HG02870 (cell line): ENCODE results near the gene THAP7.

Experiments
- ATAC-seq: cut with Tn5 transposase; IDR thresholded peaks from one replicate; pipeline ENCODE4 v1.9.1; 2021; ENCODE audit warnings: mild to moderate bottlenecking, moderate library complexity; ENCODE audit not compliant: unreplicated experiment

Gene THAP7

GRCh38 chr22:20994128-20994901 is 7.6 kb downstream of the THAP7 start:
- no peak for ATAC-seq

GRCh38 chr22:20993304-20994127 is 8.4 kb downstream of the THAP7 start:
- ATAC-seq, result no peak

DNA sequence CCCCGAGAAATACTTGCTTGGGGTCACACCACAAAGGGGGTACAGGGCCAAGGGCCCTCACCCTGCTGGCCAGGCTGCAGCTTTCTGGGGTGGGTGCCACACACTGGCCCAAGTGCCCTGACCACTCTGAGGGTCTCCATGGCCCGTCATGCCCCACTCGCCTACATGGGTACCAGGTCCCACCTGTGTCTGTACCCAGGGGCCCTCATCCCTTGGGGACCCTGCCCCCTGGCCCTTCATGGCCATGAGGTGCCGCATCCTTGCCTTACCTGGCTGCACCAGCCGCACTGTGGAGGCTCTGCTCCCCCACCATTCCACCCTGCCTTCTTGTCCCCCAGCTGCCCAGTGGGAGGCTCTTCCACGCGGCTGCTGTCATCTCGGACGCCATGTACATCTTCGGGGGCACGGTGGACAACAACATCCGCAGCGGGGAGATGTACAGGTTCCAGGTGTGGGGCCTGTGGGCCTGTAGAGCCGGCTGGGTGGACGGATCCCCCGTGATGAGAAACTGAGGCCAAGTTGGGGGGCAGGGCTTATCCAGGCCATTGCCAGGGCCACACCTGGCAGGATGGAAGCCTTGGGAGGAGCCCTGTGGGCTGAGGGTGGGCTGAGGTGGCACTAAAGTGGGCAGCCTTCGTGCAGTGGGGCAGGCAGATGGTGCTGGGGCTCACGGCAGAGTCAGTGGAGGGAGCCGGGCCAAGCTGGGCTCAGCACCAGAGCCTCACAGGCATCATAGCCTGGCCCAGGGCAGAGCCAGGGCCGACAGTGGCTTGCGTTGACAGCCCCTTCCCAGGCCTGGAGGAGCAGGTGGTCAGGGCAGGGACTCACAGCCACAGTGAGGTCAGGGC is 9.2 kb downstream of the THAP7 start:
- ATAC-seq, result no peak

DNA sequence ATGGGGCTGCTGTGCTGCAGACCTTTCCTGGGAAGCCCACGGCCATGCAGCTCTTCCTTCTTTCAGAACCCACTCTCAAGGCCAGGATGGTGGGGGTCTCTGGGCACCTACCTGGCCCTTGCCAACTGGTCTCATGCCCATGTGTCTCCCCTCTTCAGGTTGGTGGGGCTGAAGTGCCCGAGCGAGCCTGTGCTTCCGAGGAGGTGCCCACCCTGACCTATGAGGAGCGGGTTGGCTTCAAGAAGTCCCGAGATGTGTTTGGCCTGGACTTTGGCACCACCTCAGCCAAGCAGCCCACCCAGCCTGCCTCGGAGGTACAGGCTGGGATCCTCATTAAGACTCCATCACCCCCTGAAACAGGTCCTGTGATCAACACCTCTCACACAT is 9.9 kb downstream of the THAP7 start:
- ATAC-seq, result no peak

DNA sequence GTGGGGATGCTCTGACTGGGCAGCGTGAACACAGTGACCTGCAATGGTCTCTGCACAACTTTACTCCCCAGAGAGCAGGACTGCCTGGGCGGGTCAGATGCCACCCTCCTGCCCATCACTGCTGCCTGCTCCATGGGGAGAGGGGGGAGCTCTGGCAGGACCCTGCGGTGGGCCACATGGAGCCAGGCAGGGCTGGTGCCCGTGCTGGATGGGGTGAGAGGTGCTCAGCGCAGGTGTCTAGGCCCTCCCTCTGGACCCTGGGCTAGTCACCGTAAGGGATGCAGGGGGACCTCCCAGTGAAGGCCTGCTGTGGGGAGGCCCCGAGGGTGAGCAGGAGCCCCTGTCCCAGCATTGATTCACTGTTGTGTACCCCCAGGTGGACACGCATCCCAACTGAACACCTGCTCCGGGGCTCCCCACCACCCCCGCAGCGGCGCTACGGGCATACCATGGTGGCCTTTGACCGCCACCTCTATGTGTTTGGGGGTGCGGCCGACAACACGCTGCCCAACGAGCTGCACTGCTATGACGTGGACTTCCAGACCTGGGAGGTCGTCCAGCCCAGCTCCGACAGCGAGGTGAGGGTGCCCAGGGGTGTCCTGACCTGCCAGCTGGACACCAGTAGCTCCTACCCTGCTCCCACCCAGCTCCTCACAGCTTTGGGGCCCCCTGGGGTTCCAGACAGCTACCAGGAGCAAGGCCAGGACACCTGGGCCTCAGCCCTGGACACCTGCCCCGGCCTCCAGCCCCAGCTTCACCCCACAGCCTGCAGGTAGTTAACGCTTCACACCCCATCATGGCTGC is 10.5 kb downstream of the THAP7 start:
- ATAC-seq, result no peak

GRCh38 chr22:20990184-20991180 is 11.4 kb downstream of the THAP7 start:
- ATAC-seq, result no peak

DNA sequence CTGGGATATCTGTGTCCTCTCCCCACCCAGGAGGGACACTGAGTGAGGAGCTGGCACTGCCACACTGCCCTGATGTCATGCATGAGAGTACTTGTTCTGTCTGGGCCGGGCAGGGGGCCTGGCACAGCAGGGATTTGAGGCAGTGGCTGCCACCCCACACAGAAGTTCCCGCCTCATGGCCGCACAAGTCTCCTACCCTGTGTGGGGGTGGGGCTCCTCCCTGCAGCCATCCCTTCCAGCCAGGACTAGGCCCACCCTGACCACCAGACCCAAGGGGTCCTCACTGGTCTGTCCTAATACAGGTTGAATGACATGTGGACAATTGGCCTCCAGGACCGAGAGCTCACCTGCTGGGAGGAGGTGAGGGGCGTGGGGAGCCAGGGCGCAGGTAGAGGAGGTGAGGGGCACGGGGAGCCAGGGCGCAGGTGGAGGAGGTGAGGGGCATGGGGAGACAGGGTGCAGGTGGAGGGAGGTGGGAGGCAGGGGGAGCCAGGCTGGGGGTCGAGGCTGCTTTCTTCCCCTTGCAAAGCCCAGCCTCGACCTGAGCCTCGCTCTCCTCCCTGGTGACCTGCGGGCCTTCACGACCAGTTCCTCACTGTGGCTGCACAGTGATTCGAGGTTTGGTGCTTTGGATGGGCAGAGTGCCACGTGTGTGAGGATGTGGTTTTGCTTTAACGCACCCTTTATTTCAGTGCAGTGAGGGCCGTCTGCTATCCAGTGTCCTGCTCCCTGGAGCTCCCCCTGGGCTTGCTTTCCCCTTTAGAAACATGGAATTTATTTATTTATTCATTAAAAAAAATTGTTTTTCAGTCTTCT is 12.4 kb downstream of the THAP7 start:
- ATAC-seq, result no peak

- ATAC-seq, result no peak
Observed at GRCh38 chr22:20988573-20989322, 13.2 kb downstream of the THAP7 start.

- no peak for ATAC-seq
Observed at GRCh38 chr22:20987375-20987774, 14.5 kb downstream of the THAP7 start.

DNA sequence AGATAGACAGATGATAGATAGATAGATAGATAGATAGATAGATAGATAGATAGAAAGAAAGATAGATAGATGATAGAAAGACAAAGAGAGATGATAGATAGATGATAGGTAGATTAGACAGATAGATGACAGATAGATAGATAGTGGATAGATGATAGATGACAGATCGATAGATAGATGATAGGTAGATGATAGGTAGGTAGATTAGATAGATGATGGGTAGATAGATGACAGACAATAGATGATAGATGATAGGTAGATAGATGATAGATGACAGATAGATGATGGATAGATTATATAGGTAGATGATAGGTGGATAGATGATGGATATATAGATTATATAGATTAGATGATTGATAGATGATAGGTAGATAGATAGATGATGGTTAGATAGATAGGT is 15.6 kb downstream of the THAP7 start:
- no peak for ATAC-seq

DNA sequence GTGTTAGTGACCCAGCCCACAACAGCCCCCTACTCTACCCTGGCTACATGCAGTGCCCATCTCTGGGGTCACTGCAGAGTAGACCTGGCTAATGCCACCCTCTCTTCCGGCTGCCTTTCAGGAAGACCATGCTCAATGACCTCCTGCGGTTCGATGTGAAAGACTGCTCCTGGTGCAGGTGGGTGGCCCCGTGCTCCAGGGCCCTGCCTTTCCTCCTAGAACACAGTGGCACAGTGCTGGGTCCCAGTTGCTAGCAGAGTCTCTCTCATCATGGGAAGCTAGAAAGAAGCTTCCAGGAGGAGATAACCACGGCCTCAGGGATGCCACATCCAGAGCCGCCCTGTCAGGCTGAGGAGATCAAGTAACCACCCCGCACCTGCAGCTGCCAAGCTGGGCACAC is 16.2 kb downstream of the THAP7 start:
- no peak for ATAC-seq

- ATAC-seq, result no peak
Observed at GRCh38 chr22:20983081-20983771, 18.7 kb downstream of the THAP7 start.

DNA sequence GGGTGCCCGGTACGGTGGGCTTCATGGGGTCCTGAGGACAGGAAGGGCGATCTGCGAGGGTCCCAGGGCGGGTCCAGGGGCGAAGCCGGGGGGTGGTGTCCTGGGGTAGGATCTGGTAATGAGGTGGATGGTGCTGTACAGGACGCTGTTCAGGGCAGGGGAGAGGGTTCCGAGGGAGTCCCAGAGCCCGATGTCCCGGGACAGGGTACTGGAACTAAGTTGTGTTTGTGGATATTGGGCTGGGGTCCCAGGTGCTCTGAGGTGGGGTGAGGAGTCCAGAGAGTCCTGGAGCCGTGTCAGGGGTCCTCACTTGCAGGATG is 19.4 kb downstream of the THAP7 start:
- no peak for ATAC-seq

GRCh38 chr22:20981787-20982562 is 19.9 kb downstream of the THAP7 start, which contains the start of gene LZTR1:
Gene LZTR1 (plus strand): TSS chr22:20982297. CDS start chr22:20982372, 75 bp downstream.
- peak; percentile 70 for ATAC-seq

DNA sequence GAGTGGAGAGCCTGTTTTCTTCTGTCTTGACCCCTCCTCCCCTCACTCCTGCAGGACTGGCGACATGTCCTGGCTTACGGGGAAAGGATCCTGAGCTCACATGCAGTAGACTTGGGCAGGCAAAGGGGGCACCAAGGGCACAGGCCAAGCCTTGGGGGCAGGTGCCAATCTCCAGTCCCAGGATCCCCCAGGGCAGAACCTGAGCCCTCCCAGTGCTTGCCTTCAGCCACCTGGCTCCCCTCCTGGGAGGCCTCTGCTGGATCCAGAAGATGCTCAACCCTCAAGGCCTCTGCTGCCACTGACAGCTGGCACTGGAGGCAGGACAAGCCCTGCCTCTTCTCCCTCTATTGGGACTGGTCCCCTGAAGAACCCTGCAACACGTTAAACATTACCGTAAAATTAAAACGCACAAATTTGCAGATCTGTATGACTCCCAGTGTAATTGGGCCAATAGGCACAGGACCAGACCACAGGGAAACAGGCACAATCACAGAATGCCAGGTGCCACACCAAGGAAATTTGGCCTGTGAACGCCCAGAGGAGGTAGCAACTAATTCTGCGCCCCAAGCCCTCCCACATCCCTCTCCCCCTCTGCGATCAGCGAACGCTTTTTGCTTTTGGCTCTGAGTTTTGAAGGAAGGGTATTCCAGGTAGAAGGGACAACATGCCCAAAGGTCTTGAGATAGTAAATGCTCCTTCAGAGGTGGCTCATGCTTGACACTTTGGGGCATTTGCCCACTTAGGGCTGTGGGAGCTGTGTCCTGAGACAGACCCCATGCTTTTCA is 20.8 kb downstream of the THAP7 start:
- ATAC-seq, result no peak

- no peak for ATAC-seq
Observed at GRCh38 chr22:20980523-20980922, 21.4 kb downstream of the THAP7 start.
